ENCODE results near the gene PKMYT1. TPM values are rescaled to one million over a fixed set of nuclear protein-coding genes. Genes with fewer than 3 reads are reported as not detected.
A peak's percentile ranks its signal among the peaks of the same experiment; 100 is the strongest.

Gene PKMYT1
- 5.3 and 8.5 TPM in 2 replicates for polyA plus RNA-seq (2012; rRNA removed)
- 3.2 and 6.7 TPM in 2 replicates for polyA plus RNA-seq (2012; cell fraction: cytosol; rRNA removed)
- polyA plus RNA-seq (2012; cell fraction: nucleus; rRNA removed) = 29.4 and 73.9 TPM in 2 replicates

- no peaks in the 10 kb centered on the region for H4K20me1 ChIP-seq (ENCODE audit: insufficient read depth)
- peak within 1 kb of the TSS; percentile 98 for H3K4me2 ChIP-seq
- H3K9me2 ChIP-seq = no peaks in the 10 kb centered on the region
- no peaks in the 10 kb centered on the region for H3K36me3 ChIP-seq (replicated peaks in 1 of 2; ENCODE audit: control insufficient read depth in 1 of 2, insufficient read depth in 2 of 2, low read length in 1 of 2)
- peak within 1 kb of the TSS; percentile 57 to 87 for H3K27ac ChIP-seq (ENCODE audit: low read depth in 2 of 2, low read length in 1 of 2)
- peak within 1 kb of the TSS; percentile 93 for H3K9ac ChIP-seq
- H3K79me2 ChIP-seq (ENCODE audit: insufficient read depth) = peaks cover 16% of the 10 kb centered on the region; the same call in 1 of the 2 replicates
- H3K4me1 ChIP-seq (ENCODE audit: control insufficient read depth in 1 of 2, insufficient read depth in 2 of 2, low read depth in 1 of 2, low read length in 1 of 2) = peaks cover 4 to 10% of the 10 kb centered on the region in 2 experiments; a peak in 2 of 4 replicates
- H3K27me3 ChIP-seq (ENCODE audit: insufficient read depth) = no peaks in the 10 kb centered on the region
- peak within 1 kb of the TSS; percentile 72; the same call in 1 of the 2 replicates for H2AFZ ChIP-seq (ENCODE audit: low read depth)
- POLR2A ChIA-PET = interaction anchor here (0.8 to 2.2 kb wide), 3 partner anchors 11 to 20 kb away, joined by 3 to 12 read pairs (median 4); partner anchors contain the start of gene PAQR4
- H3F3A ChIP-seq (replicated peaks; ENCODE audit: insufficient read depth) = peaks cover 10% of the 10 kb centered on the region
- DNase-seq = peak; percentile 100
- peak within 1 kb of the TSS; percentile 69 for H3K4me3 ChIP-seq (ENCODE audit: low read depth in 2 of 2, low read length in 1 of 2)
- H3K9me3 ChIP-seq = no peaks in the 10 kb centered on the region
- CTCF ChIA-PET = interaction anchor here (0.6 to 3.1 kb wide), 7 partner anchors 18 to 149 kb away, joined by 3 to 25 read pairs (median 3); partner anchors contain the start of gene KREMEN2
- WGBS (ENCODE audit: low lambda C conversion rate) = 94% methylated on average over 7 of the region's 91 CpGs
- TF ChIP-seq MAX (IDR thresholded peaks at IDR 0.05; ENCODE audit: low read depth) (peak; percentile 21; the same call in 1 of the 2 replicates), SIN3A (IDR thresholded peaks at IDR 0.05; ENCODE audit: borderline replicate concordance, low read depth, low read length) (peak; percentile 77; the same call in 1 of the 2 replicates), USF2 (IDR thresholded peaks at IDR 0.05; ENCODE audit: borderline replicate concordance, low read depth, low read length) (no peak), ELF1 (IDR thresholded peaks at IDR 0.05) (peak; percentile 77), TEAD4 (IDR thresholded peaks at IDR 0.05; ENCODE audit: borderline replicate concordance, insufficient read depth) (no peak), FOXM1 (IDR thresholded peaks at IDR 0.05; ENCODE audit: low read depth) (no peak), REST (IDR thresholded peaks at IDR 0.05; ENCODE audit: low read depth, low read length) (no peak), RXRA (IDR thresholded peaks at IDR 0.05; ENCODE audit: borderline replicate concordance, low read depth) (no peak), MEF2A (IDR thresholded peaks at IDR 0.05; ENCODE audit: borderline replicate concordance, low read depth) (no peak), PBX3 (IDR thresholded peaks at IDR 0.05) (no peak), SMC3 (IDR thresholded peaks at IDR 0.05; ENCODE audit: low read depth, low read length) (no peak), TAF1 (IDR thresholded peaks at IDR 0.05; ENCODE audit: borderline replicate concordance, low read depth, low read length) (peak; percentile 41; the same call in 1 of the 2 replicates), EP300 (IDR thresholded peaks at IDR 0.05; ENCODE audit: borderline replicate concordance in 1 of 2, low read depth in 1 of 2, low read length in 1 of 2) (no peak), ZBTB33 (IDR thresholded peaks at IDR 0.05; ENCODE audit: borderline replicate concordance, low read depth) (no peak), CHD2 (IDR thresholded peaks at IDR 0.05; ENCODE audit: low read length, partially characterized antibody) (no peak), TCF12 (IDR thresholded peaks at IDR 0.05) (no peak), YY1 (IDR thresholded peaks at IDR 0.05; ENCODE audit: low read depth) (no peak), EZH2phosphoT487 (IDR thresholded peaks at IDR 0.05; ENCODE audit: borderline replicate concordance, low read depth) (no peak), MXI1 (IDR thresholded peaks at IDR 0.05; ENCODE audit: low read depth, low read length) (peak; percentile 79), FOXJ3 (CRISPR knock-in tag; IDR thresholded peaks at IDR 0.05) (no peak), NRF1 (IDR thresholded peaks at IDR 0.05; ENCODE audit: low read depth, low read length) (peak; percentile 92), JUND (IDR thresholded peaks at IDR 0.05) (no peak), POLR2AphosphoS5 (IDR thresholded peaks at IDR 0.05; ENCODE audit: low read depth, low read length) (peak; percentile 92), FOSL2 (IDR thresholded peaks at IDR 0.05; ENCODE audit: borderline replicate concordance, low read depth) (no peak)
These were observed at the start of gene PKMYT1 for GRCh38 chr16:2980227-2981176. TSS of gene PKMYT1 (minus strand) at chr16:2980446. CDS start at chr16:2979657, 789 bp downstream.

Measured in SK-N-SH (cell line).